Adrenal gland (tissue), 12 donors: ENCODE results near the gene NOS1. TPM values are rescaled to one million over a fixed set of nuclear protein-coding genes. Genes with fewer than 3 reads are reported as not detected.

Experiments
- DNase-seq, 7 donors: peaks; one replicate each; pipeline ENCODE4 v3.0.0-alpha.2; 2019 to 2020
- H3K27ac ChIP-seq, 5 donors: fragments of 200-600 bp; sonication (generic) in 4 of 5; 1 replicate in 3 of 5; 2 replicates in 2 of 5; pipeline versions ENCODE4 v1.5.1 to v1.8.0; 2016 to 2020; ENCODE audit warnings: mild to moderate bottlenecking in 1 of 5
- H3K27me3 ChIP-seq: fragments of 200-600 bp; 2 replicates; pipeline ENCODE4 v1.8.0; 2021
- H3K36me3 ChIP-seq, 2 donors: fragments of 200-600 bp; replicated peaks in 1 of 2; 1 replicate in 1 of 2; 2 replicates in 1 of 2; pipeline versions ENCODE4 v1.5.1 to v1.8.0; 2018 to 2022
- H3K4me1 ChIP-seq, 2 donors: fragments of 200-600 bp; replicated peaks in 1 of 2; 1 replicate in 1 of 2; 2 replicates in 1 of 2; pipeline versions ENCODE4 v1.5.1 to v1.8.0; 2018 to 2021
- H3K4me3 ChIP-seq, 4 donors: fragments of 200-600 bp; sonication (generic) in 3 of 4; one replicate each; pipeline ENCODE4 v1.5.1; 2016 to 2018
- H3K9me3 ChIP-seq, 3 donors: fragments of 200-600 bp; sonication (generic) in 1 of 3; replicated peaks in 1 of 3; 1 replicate in 2 of 3; 2 replicates in 1 of 3; pipeline versions ENCODE4 v1.5.1 to v1.8.0; 2016 to 2021
- CTCF ChIP-seq, 6 experiments: fragments of 450-650 bp in 4 of 6; fragments of 200-600 bp in 2 of 6; sonication (generic) in 1 of 6; IDR thresholded peaks; 1 replicate in 5 of 6; 2 replicates in 1 of 6; pipeline versions ENCODE4 v1.5.1 to v1.8.0; 2016 to 2021; ENCODE audit warnings: antibody characterized with exemption in 6 of 6, mild to moderate bottlenecking in 2 of 6, moderate library complexity in 1 of 6
- POLR2A ChIP-seq, 2 donors: fragments of 450-650 bp; IDR thresholded peaks; one replicate each; pipeline ENCODE4 v1.6.1; 2017; ENCODE audit warnings: antibody characterized with exemption in 2 of 2, mild to moderate bottlenecking in 2 of 2, moderate library complexity in 1 of 2
- WGBS, 4 donors: extraction: QIAGEN DNeasy Blood & Tissue Kit in 2 of 4; methylation state at CpG; one replicate each; pipeline versions ENCODE4 v1.1.5 to v1.1.7; 2013 to 2017; 5-methylcytosine and 5-hydroxymethylcytosine counted together
- intact Hi-C, 2 donors: fragments of 100-400 bp; cut with DNase I; formaldehyde crosslinking; loops; one replicate each; pipeline versions ENCODE4 v1.14.1 to v1.15.0; 2022 to 2023
- polyA plus RNA-seq, 3 donors: library from polyadenylated mRNA; stranded (reverse); fragments of 200-250 nt in 2 of 3; fragments of 350-450 nt in 1 of 3; fragmentation: Illumina TruSeq in 1 of 3; extraction: RNeasy Lipid Tissue Mini Kit (QIAGEN cat#74804) in 1 of 3; gene quantifications; one replicate each; pipeline ENCODE4 v1.2.3, GENCODE V29; 2013 to 2014
- total RNA-seq, 9 donors: library from RNA; depleted of rRNA in 4 of 9; stranded (reverse); fragments of >200 nt in 4 of 9; fragments of 120-200 nt in 1 of 9; fragmentation: NEBNext Ultra II Directional in 1 of 9; extraction: Animal tissue kit (Norgen Biotek cat#: 25700) in 1 of 9; gene quantifications; one replicate each; pipeline versions ENCODE4 v1.1.0 to v1.2.4, GENCODE V29; 2013 to 2023
- donor health status: healthy with polysubstance abuse.
- donor health status: Bipolar disorder and iron deficiency.
- donor health status: DM: yes; HTN: yes; CAD: no.
- donor health status: DM: no; HTN: no; CAD: no.
- donor health status: DM: no; HTN: no; CAD: no.
- donor health status: DM: yes; HTN: yes; CAD: no.

The NOS1 gene
- total and polyA plus RNA-seq, 12 donors, result under 0.01 to 0.26 (median 0.07) TPM; not detected in 2

GRCh38 chr12:117279606-117280005 lies 81.8 kb downstream of the NOS1 start:
- no peak for DNase-seq
- intact Hi-C loops, result no loop called here
- Histone ChIP-seq H3K27me3 (peaks cover 8% of the 10 kb centered on the region), H3K4me3 (no peak overlapping the region), H3K4me1 (no peaks in the 10 kb centered on the region), H3K27ac (no peak overlapping the region), H3K9me3 (no peaks in the 10 kb centered on the region), H3K36me3 (no peaks in the 10 kb centered on the region)
- TF ChIP-seq CTCF (IDR thresholded peaks at IDR 0.05), result no peak
- no peak for TF ChIP-seq POLR2A (IDR thresholded peaks at IDR 0.05)
- 27 to 50% (median 34%) methylated on average over 7 to 8 of the region's 8 CpGs for WGBS, 4 donors

- Histone ChIP-seq H3K9me3 (no peaks in the 10 kb centered on the region), H3K27me3 (peaks cover 8% of the 10 kb centered on the region), H3K36me3 (no peaks in the 10 kb centered on the region), H3K4me1 (no peaks in the 10 kb centered on the region), H3K4me3 (no peak overlapping the region), H3K27ac (no peak overlapping the region)
- DNase-seq, result no peak
- no peak for TF ChIP-seq CTCF (IDR thresholded peaks at IDR 0.05)
- WGBS, 4 donors, result 37 to 59% (median 43%) methylated on average over 6 to 7 of the region's 7 CpGs
- intact Hi-C loops, result no loop called here
Measured at GRCh38 chr12:117277875-117278274, 83.6 kb downstream of the NOS1 start.

GRCh38 chr12:117273091-117273490 lies 88.3 kb downstream of the NOS1 start:
- no peak for DNase-seq
- Histone ChIP-seq H3K27ac (no peak overlapping the region), H3K4me3 (no peak overlapping the region), H3K27me3 (peaks cover 8% of the 10 kb centered on the region), H3K4me1 (no peaks in the 10 kb centered on the region), H3K36me3 (no peaks in the 10 kb centered on the region), H3K9me3 (no peaks in the 10 kb centered on the region)
- TF ChIP-seq CTCF (IDR thresholded peaks at IDR 0.05), result no peak
- TF ChIP-seq POLR2A (IDR thresholded peaks at IDR 0.05), result no peak
- WGBS, 4 donors, result 61 to 79% (median 75%) methylated on average over 2 of the region's 2 CpGs
- intact Hi-C loops, result no loop called here

- Histone ChIP-seq H3K4me1 (no peaks in the 10 kb centered on the region), H3K36me3 (no peaks in the 10 kb centered on the region), H3K27me3 (peaks cover 4% of the 10 kb centered on the region), H3K9me3 (no peaks in the 10 kb centered on the region), H3K27ac (no peak overlapping the region), H3K4me3 (no peak overlapping the region)
- TF ChIP-seq CTCF (IDR thresholded peaks at IDR 0.05), result no peak
- TF ChIP-seq POLR2A (IDR thresholded peaks at IDR 0.05), result no peak
- intact Hi-C loops, result no loop called here
- no peak for DNase-seq
- WGBS, 4 donors, result 75 to 85% (median 77%) methylated on average over 4 of the region's 4 CpGs
Measured at GRCh38 chr12:117272690-117273089, 88.7 kb downstream of the NOS1 start.
